IPS-20b (cell line): ENCODE results near the gene PRDM16.

ENCODE experiments used
- H3K27ac ChIP-seq: one replicate; pipeline ENCODE4 v1.5.1; 2013; ENCODE audit warnings: low read length
- H3K27me3 ChIP-seq: 2 replicates; pipeline ENCODE4 v1.6.1; 2013; ENCODE audit warnings: mild to moderate bottlenecking, low read length, inconsistent platforms; ENCODE audit not compliant: insufficient read depth
- H3K36me3 ChIP-seq: 2 replicates; pipeline ENCODE4 v1.6.1; 2013; ENCODE audit warnings: low read depth, mild to moderate bottlenecking, inconsistent platforms, low read length, moderate library complexity; ENCODE audit not compliant: insufficient read depth
- H3K4me1 ChIP-seq: 2 replicates; pipeline ENCODE4 v1.6.1; 2013; ENCODE audit warnings: mild to moderate bottlenecking, control low read depth, inconsistent platforms, low read length, moderate library complexity; ENCODE audit not compliant: insufficient read depth
- H3K4me3 ChIP-seq: 2 replicates; pipeline ENCODE4 v1.5.1; 2013; ENCODE audit warnings: mild to moderate bottlenecking, low read length, inconsistent platforms
- H3K9ac ChIP-seq: 2 replicates; pipeline ENCODE4 v1.6.1; 2013; ENCODE audit warnings: low read depth, mild to moderate bottlenecking, inconsistent platforms, low read length, moderate library complexity
- H3K9me3 ChIP-seq: 2 replicates; pipeline ENCODE4 v1.6.1; 2013; ENCODE audit warnings: mild to moderate bottlenecking, low read depth, low read length, inconsistent platforms; ENCODE audit not compliant: insufficient read depth

The PRDM16 gene

DNA sequence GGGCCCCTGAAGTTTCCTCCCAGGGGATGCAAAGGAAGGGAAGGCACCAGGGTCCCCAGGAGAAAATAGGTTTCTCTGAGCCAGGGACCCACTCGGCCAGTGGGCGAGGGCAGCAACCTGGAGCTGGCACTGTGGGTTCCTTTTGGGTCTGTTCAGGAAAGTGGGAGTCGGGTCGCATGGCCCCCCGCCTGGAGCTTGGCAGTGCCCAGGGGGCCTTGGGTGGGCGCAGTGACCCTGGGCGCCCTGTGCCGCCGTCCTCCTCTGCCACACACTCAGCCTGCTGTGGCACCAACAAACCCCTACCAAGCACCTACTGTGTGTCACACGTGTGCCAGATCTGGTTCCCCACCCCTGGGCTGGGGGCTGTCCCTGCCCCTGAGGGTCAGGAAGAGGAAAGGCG lies 296.0 kb downstream of the PRDM16 start:
- Histone ChIP-seq H3K9ac (no peak overlapping the region), H3K9me3 (no peaks in the 10 kb centered on the region), H3K36me3 (no peaks in the 10 kb centered on the region), H3K27ac (no peak overlapping the region), H3K27me3 (peaks cover 10% of the 10 kb centered on the region; the same call in 1 of the 2 replicates), H3K4me3 (no peak overlapping the region), H3K4me1 (peaks cover 15% of the 10 kb centered on the region)

GRCh38 chr1:3365523-3366125 lies 296.6 kb downstream of the PRDM16 start:
- H3K4me3 ChIP-seq = no peak overlapping the region
- no peak overlapping the region for H3K9ac ChIP-seq
- no peaks in the 10 kb centered on the region for H3K9me3 ChIP-seq
- H3K27me3 ChIP-seq = peaks cover 12% of the 10 kb centered on the region; the same call in 1 of the 2 replicates
- H3K36me3 ChIP-seq = no peaks in the 10 kb centered on the region
- peaks cover 15% of the 10 kb centered on the region for H3K4me1 ChIP-seq
- no peak overlapping the region for H3K27ac ChIP-seq

- Histone ChIP-seq H3K27me3 (peaks cover 12% of the 10 kb centered on the region; the same call in 1 of the 2 replicates), H3K27ac (no peak overlapping the region), H3K4me3 (no peak overlapping the region), H3K36me3 (no peaks in the 10 kb centered on the region), H3K9ac (no peak overlapping the region), H3K4me1 (peaks cover 15% of the 10 kb centered on the region), H3K9me3 (no peaks in the 10 kb centered on the region)
These were observed 297.4 kb downstream of the PRDM16 start for GRCh38 chr1:3366126-3367051.

GRCh38 chr1:3367376-3367775 lies 298.4 kb downstream of the PRDM16 start:
- Histone ChIP-seq H3K4me3 (no peak overlapping the region), H3K27me3 (peaks cover 8% of the 10 kb centered on the region; the same call in 1 of the 2 replicates), H3K4me1 (peaks cover 15% of the 10 kb centered on the region), H3K36me3 (no peaks in the 10 kb centered on the region), H3K9ac (no peak overlapping the region), H3K9me3 (no peaks in the 10 kb centered on the region), H3K27ac (no peak overlapping the region)

GRCh38 chr1:3368059-3368458 lies 299.1 kb downstream of the PRDM16 start:
- peaks cover 8% of the 10 kb centered on the region; the same call in 1 of the 2 replicates for H3K27me3 ChIP-seq
- peaks cover 15% of the 10 kb centered on the region for H3K4me1 ChIP-seq
- no peak overlapping the region for H3K4me3 ChIP-seq
- H3K27ac ChIP-seq = no peak overlapping the region
- H3K9me3 ChIP-seq = no peaks in the 10 kb centered on the region
- H3K36me3 ChIP-seq = no peaks in the 10 kb centered on the region
- no peak overlapping the region for H3K9ac ChIP-seq

DNA sequence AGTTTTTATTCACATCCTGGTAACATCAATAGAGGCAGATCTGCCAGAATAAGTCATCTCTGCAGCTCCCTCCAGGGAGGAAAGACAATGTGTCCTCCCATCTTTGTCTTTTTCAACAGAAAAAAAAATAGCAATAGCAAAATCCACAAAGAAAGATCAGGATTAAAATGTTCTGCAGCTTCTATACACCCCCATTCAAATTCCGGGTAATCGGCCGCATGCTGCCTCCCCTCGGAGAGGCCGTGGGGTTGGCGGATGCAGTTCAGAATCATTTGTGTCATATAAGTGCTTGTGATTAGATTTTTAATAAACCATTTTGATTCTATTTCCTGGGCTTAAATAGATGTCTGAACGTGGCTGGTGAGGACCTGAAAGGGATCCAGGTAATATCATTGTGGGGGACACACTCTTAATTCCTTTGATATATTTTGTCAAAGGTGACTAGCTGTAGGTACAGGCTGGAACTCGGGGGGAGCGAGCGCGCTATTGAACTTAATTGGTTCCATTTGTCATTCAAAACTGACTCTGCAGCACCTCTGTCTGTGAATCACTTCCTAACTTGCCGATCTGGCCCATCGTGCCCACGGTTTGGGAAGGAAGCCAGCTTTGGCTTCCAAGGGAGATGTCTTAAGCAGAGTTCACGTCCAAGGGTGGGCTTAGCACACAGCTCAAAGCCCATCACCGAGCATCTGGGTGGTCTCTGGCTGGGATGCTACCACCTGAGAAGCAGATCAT lies 299.9 kb downstream of the PRDM16 start:
- Histone ChIP-seq H3K4me1 (peaks cover 15% of the 10 kb centered on the region), H3K27me3 (peaks cover 8% of the 10 kb centered on the region; the same call in 1 of the 2 replicates), H3K9me3 (no peaks in the 10 kb centered on the region), H3K36me3 (no peaks in the 10 kb centered on the region), H3K4me3 (no peak overlapping the region; the same call in 1 of the 2 replicates), H3K9ac (no peak overlapping the region; the same call in 1 of the 2 replicates), H3K27ac (no peak overlapping the region)

DNA sequence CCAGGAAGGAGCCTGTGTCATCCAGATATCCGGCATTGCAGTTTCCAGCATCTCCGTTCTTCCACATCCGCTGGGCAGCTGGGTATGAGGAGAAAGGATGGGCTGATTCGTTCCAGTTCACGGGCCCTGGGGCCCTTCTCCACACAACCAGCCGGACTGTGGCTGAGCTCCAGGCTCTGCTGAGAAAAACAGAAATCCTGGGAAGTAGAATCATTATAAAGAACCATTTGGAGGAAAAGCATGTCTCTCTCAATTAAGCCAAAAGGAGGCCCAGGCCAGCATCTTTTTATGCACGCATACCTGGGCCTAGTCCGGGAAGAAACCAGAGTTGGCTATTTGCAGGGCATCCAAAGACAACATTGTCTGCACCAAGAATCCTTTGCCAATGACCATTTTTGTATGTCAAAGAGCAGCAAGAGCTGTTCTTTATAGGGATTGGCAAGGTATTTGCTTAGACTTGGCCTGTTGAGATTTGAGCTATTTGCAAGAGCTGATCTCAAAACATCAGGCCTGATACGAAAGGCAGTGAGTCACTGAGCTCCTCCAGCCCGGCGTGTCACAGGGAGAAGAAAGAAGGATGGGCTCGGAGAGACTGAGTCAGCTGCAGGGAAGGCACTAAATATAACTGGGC lies 300.6 kb downstream of the PRDM16 start:
- Histone ChIP-seq H3K27ac (no peak overlapping the region), H3K4me3 (no peak overlapping the region), H3K9me3 (no peaks in the 10 kb centered on the region), H3K4me1 (peaks cover 15% of the 10 kb centered on the region), H3K36me3 (no peaks in the 10 kb centered on the region), H3K9ac (no peak overlapping the region), H3K27me3 (peaks cover 8% of the 10 kb centered on the region; the same call in 1 of the 2 replicates)

DNA sequence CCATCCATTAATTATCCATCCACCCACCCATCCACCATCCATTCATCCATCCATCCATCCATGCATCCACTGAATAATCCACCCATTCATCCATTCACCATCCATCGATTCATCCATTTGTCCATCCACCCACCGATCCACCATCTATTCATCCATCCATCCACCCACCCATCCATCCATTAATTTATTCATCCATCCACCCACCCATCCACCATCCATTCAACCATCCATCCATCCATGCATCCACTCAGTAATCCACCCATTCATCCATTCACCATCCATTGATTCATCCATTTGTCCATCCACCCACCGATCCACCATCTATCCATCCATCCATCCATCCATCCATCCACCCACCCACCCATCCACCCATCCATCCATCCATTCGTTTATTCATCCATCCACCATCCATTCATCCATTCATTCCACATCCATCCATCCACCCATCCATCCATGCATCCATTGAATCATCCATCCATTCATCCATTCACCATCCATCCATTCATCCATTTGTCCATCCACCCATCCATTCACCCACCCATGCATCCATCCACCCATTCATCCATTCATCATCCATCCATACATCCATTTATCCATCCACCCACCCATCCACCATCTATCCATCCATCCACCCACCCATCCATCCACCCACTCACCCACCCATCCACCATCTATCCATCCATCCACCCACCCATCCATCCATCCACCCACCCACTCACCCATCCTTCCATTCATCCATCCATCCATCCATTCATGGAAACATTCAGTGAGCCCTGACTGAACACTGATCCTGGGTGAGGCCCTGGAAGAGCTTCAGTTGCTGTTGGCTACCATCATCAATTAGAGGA lies 302.1 kb downstream of the PRDM16 start:
- Histone ChIP-seq H3K36me3 (no peaks in the 10 kb centered on the region), H3K9me3 (no peaks in the 10 kb centered on the region), H3K27ac (no peak overlapping the region), H3K4me3 (no peak overlapping the region), H3K9ac (no peak overlapping the region), H3K27me3 (peaks cover 8% of the 10 kb centered on the region; the same call in 1 of the 2 replicates), H3K4me1 (peaks cover 15% of the 10 kb centered on the region)

GRCh38 chr1:3372317-3372716 lies 303.3 kb downstream of the PRDM16 start:
- Histone ChIP-seq H3K9me3 (no peaks in the 10 kb centered on the region), H3K36me3 (no peaks in the 10 kb centered on the region), H3K27ac (no peak overlapping the region), H3K4me1 (peaks cover 15% of the 10 kb centered on the region), H3K27me3 (peaks cover 8% of the 10 kb centered on the region; the same call in 1 of the 2 replicates), H3K9ac (no peak overlapping the region), H3K4me3 (no peak overlapping the region)

DNA sequence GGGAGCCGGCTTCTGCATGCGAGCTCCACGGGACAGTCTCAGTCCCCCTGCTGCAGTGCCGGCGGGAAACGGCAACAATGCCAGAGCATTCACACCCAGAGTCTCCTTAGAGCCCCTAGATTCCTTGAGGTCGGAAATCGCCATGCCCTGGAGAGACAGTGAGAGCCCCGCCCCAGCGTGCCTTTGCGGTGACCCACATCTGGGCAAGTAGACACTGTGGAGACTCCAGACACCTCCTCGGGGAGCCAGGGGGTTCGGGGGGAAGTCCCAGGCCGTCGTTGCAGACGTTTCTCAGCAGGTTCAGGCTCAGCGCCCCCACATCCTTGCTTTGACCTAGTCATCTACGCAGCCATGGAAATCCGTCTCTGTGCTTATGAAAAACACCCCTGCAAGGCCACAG lies 304.2 kb downstream of the PRDM16 start:
- Histone ChIP-seq H3K9ac (no peak overlapping the region), H3K4me3 (no peak overlapping the region), H3K36me3 (no peaks in the 10 kb centered on the region), H3K4me1 (peaks cover 15% of the 10 kb centered on the region), H3K27ac (no peak overlapping the region), H3K27me3 (peaks cover 8% of the 10 kb centered on the region; the same call in 1 of the 2 replicates), H3K9me3 (no peaks in the 10 kb centered on the region)
